ENCODE results near the gene FNDC3A.
"Not testable (repeated sequence)": the region's sequence is repeated elsewhere in the genome, so short reads cannot be mapped to it uniquely, and the experiment has no call there.

GRCh38 chr13:49137138-49137643, 161.5 kb downstream of the FNDC3A start:
- not testable (repeated sequence) for TF ChIP-seq CTCF (IDR thresholded peaks at IDR 0.05; ENCODE audit: insufficient read depth, low read length); GABPA (IDR thresholded peaks at IDR 0.05; ENCODE audit: low read depth); POLR2AphosphoS5 (IDR thresholded peaks at IDR 0.05; ENCODE audit: low read depth)

Measured in HL-60 (cell line).